Coronary artery (tissue), 2 donors: ENCODE results near the gene PTOV1.

ENCODE experiments used
- DNase-seq: peaks from one replicate; pipeline ENCODE4 v3.0.0-alpha.2; 2017; ENCODE audit warnings: low spot score
- H3K27ac ChIP-seq, 2 donors: fragments of 200-600 bp; sonication (generic); one replicate each; pipeline ENCODE4 v1.5.1; 2016 to 2019
- H3K4me3 ChIP-seq: fragments of 200-600 bp; sonication (generic); 2 replicates; pipeline ENCODE4 v1.5.1; 2016; ENCODE audit warnings: mild to moderate bottlenecking, moderate library complexity
- CTCF ChIP-seq: fragments of 200-600 bp; sonication (generic); IDR thresholded peaks from one replicate; pipeline ENCODE4 v1.5.1; 2019; ENCODE audit warnings: antibody characterized with exemption

PTOV1 gene

GRCh38 chr19:49860336-49861102 is 9.6 kb downstream of the PTOV1 start:
- DNase-seq: no peak
- H3K27ac ChIP-seq: peak overlapping the region in 1 of 2 donors; percentile 74
- H3K4me3 ChIP-seq: no peak overlapping the region
- no peak for TF ChIP-seq CTCF

GRCh38 chr19:49861107-49861506 is 10.1 kb downstream of the PTOV1 start:
- H3K4me3 ChIP-seq: no peak overlapping the region
- TF ChIP-seq CTCF: no peak
- H3K27ac ChIP-seq: peak overlapping the region in 1 of 2 donors; percentile 74
- no peak for DNase-seq

- Histone ChIP-seq H3K4me3 (no peak overlapping the region), H3K27ac (peak overlapping the region in 1 of 2 donors; percentile 74)
- DNase-seq: no peak
- no peak for TF ChIP-seq CTCF
Measured at GRCh38 chr19:49861541-49862378, 10.8 kb downstream of the PTOV1 start.

GRCh38 chr19:49862391-49863253 is 11.7 kb downstream of the PTOV1 start:
- DNase-seq: no peak
- Histone ChIP-seq H3K27ac (no peak overlapping the region), H3K4me3 (no peak overlapping the region)
- no peak for TF ChIP-seq CTCF

- no peak for DNase-seq
- no peak overlapping the region for H3K27ac ChIP-seq
- no peak overlapping the region for H3K4me3 ChIP-seq
- TF ChIP-seq CTCF: no peak
Measured at GRCh38 chr19:49863254-49863934, 12.4 kb downstream of the PTOV1 start.

- TF ChIP-seq CTCF: no peak
- Histone ChIP-seq H3K27ac (no peak overlapping the region), H3K4me3 (no peak overlapping the region)
- DNase-seq: no peak
Measured at GRCh38 chr19:49863935-49864320, 13.0 kb downstream of the PTOV1 start.
